Urinary bladder (tissue), 4 donors: ENCODE data around the gene TRIM37. TPM values are rescaled to one million over a fixed set of nuclear protein-coding genes. Genes with fewer than 3 reads are reported as not detected.
A peak's percentile ranks its signal among the peaks of the same experiment; 100 is the strongest.

Experiments
- DNase-seq: peaks from one replicate; pipeline ENCODE4 v3.0.0-alpha.2; 2015; ENCODE audit errors: extremely low spot score
- H3K27ac ChIP-seq: one replicate; pipeline ENCODE4 v1.5.1; 2013; ENCODE audit warnings: low read depth, mild to moderate bottlenecking, moderate library complexity
- H3K36me3 ChIP-seq: one replicate; pipeline ENCODE4 v1.6.1; 2013; ENCODE audit warnings: mild to moderate bottlenecking, moderate library complexity; ENCODE audit not compliant: insufficient read depth
- H3K4me1 ChIP-seq: one replicate; pipeline ENCODE4 v1.6.1; 2013; ENCODE audit warnings: mild to moderate bottlenecking, moderate library complexity; ENCODE audit not compliant: insufficient read depth
- H3K4me3 ChIP-seq: one replicate; pipeline ENCODE4 v1.5.1; 2013; ENCODE audit warnings: low read depth, low read length
- WGBS: extraction: QIAGEN DNeasy Blood & Tissue Kit; methylation state at CpG from one replicate; pipeline ENCODE4 v1.1.7; 2013; 5-methylcytosine and 5-hydroxymethylcytosine counted together
- polyA plus RNA-seq: library from polyadenylated mRNA; stranded (reverse); fragments of 200-250 nt; gene quantifications from one replicate; pipeline ENCODE4 v1.2.3, GENCODE V29; 2013
- total RNA-seq: library from RNA; depleted of rRNA; stranded (reverse); fragments of >200 nt; gene quantifications from one replicate; pipeline ENCODE4 v1.2.3, GENCODE V29; 2014
- donor health status: healthy with polysubstance abuse.
- donor health status: healthy.

Gene TRIM37
- total and polyA plus RNA-seq, 2 donors, result 16.5 to 42.2 TPM

DNA sequence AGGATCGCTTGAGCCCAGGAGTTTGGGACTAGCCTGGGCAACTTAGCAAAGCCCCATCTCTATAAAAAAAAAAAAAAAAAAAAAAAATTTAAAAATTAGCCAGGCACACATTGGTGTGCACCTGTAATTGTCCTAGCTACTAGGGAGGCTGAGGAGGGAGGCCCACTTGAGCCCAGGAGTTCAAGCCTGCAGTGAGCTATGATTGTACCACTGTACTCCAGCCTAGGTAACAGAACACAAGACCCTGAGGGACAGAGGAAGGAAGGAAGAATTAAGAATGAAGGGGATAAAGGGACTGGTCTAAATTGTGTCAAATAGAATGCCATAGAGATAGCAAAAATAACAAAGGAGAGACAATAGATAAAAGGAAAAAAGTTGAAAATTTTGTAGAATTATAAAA is 102.8 kb downstream of the TRIM37 start:
- DNase-seq, result no peak
- H3K4me3 ChIP-seq, result no peak overlapping the region
- 88% methylated on average over 1 of the region's 1 CpG for WGBS

DNA sequence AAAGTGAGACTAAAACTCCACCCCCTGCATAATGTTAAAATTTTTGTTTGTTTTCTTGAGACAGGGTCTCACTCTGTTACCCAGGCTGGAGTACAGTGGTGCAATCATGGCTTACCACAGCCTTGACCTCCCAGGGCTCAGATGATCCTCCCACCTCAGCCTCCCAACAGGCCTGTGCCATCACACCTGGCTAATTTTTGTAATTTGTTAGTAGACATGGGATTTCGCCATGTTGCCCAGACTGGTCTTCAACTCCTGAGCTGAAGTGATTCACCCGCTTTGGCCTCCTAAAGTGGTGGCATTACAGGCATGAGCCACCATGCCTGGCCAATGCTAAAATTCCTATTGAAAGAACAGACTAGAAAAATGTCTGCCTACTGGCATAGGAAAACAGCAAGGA is 103.8 kb downstream of the TRIM37 start:
- no peak overlapping the region for H3K4me3 ChIP-seq
- H3K27ac ChIP-seq, result no peak overlapping the region
- 97% methylated on average over 2 of the region's 2 CpGs for WGBS
- DNase-seq, result no peak
- H3K4me1 ChIP-seq, result no peaks in the 10 kb centered on the region
- H3K36me3 ChIP-seq, result no peaks in the 10 kb centered on the region

More for the DNA sequence above, 102.8 kb downstream of the TRIM37 start:
- no peaks in the 10 kb centered on the region for H3K36me3 ChIP-seq
- no peak overlapping the region for H3K27ac ChIP-seq
- no peaks in the 10 kb centered on the region for H3K4me1 ChIP-seq

DNA sequence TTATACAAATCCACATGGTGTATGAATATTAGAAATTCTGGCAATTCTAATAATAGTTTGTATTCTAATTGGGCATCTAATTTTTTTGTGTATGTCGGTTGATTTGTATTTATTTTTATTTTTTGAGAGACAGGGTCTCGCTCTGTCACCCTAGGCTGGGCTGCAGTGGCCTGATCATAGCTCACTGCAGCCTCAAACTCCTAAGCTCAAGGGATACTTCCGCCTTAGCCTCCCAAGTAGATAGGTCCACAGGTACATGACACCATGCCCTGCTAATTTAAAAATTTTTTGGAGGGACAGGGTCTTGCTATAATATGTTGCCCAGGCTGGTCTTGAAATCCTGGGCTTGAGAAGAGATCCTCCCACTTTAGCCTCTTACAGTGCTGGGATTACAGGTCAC is 104.6 kb downstream of the TRIM37 start:
- no peak overlapping the region for H3K4me3 ChIP-seq
- no peak for DNase-seq
- no peaks in the 10 kb centered on the region for H3K36me3 ChIP-seq
- H3K4me1 ChIP-seq, result no peaks in the 10 kb centered on the region
- 95% methylated on average over 3 of the region's 3 CpGs for whole genome bisulfite sequencing
- no peak overlapping the region for H3K27ac ChIP-seq

DNA sequence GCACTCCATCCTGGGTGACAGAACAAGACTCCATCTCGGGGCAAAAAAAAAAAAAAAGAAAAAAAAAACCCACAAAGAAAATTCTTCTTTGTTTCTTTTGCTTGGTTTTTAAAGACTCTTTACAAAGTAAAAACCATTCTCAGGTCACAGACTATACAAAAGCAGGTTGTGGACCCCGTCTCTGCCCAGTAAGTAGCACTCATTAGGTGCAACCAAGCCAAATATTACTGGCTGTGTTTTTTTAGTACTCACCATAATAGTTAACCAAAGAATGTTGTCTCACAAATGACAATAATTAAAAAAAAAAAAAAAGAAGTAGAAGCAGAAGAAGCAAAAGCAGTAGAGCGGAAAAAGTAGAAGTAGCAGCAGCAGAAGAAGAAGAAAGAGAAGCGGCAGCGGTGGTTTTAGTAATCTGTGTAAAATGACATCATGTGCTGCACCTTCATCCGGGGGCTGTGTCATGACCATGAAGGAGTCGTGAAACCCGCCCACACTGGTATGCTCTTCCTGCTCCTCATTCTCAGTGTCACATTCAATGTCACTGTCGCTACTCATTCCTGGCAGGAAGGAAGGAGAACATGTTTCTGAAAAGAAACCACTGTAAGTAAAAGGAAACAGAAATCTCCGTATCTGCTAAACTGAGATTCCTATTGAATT is 105.4 kb downstream of the TRIM37 start:
- H3K4me3 ChIP-seq, result no peak overlapping the region
- no peaks in the 10 kb centered on the region for H3K36me3 ChIP-seq
- no peaks in the 10 kb centered on the region for H3K4me1 ChIP-seq
- 56% methylated on average over 10 of the region's 10 CpGs for WGBS
- H3K27ac ChIP-seq, result no peak overlapping the region
- DNase-seq, result peak; percentile 36

DNA sequence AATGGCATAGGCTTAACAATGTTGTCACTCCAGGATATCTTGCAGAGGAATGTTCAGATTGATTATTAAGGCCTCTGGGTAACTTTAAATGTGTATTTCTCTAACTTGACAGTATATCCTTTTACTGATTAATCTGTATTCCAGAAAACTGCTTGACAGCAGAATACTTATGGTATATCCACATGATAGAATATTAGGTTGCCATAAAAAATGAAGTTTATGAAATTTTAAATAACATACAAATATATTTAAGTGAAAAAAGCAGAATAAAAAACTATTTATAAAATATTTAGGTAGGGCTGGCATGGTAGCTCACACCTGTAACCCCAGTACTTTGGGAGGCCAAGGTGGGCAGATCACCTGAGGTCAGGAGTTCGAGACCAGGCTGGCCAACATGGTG is 106.7 kb downstream of the TRIM37 start:
- no peaks in the 10 kb centered on the region for H3K36me3 ChIP-seq
- WGBS, result 95% methylated on average over 1 of the region's 1 CpG
- no peak for DNase-seq
- no peaks in the 10 kb centered on the region for H3K4me1 ChIP-seq
- H3K4me3 ChIP-seq, result no peak overlapping the region
- no peak overlapping the region for H3K27ac ChIP-seq

DNA sequence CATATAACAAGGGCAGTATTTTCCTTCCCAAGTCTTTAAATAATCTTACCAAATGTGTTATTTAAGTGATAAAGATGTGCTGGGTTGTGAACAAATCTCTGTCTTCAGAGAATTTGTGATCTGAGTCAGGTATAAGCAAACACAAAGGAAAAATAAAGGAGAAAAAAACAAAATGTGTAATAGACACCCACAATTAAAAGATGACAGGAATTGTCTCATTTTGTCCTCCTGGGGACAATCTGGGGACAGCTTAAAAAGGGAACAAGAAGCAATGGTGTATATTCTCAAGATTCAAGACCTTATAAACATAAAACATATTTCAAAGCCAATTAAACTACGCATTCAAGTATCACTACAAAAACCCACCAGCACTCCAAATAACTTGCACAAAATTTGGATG is 107.2 kb downstream of the TRIM37 start:
- 98% methylated on average over 1 of the region's 1 CpG for WGBS
- no peak overlapping the region for H3K27ac ChIP-seq
- no peak overlapping the region for H3K4me3 ChIP-seq
- no peaks in the 10 kb centered on the region for H3K36me3 ChIP-seq
- H3K4me1 ChIP-seq, result no peaks in the 10 kb centered on the region
- no peak for DNase-seq

DNA sequence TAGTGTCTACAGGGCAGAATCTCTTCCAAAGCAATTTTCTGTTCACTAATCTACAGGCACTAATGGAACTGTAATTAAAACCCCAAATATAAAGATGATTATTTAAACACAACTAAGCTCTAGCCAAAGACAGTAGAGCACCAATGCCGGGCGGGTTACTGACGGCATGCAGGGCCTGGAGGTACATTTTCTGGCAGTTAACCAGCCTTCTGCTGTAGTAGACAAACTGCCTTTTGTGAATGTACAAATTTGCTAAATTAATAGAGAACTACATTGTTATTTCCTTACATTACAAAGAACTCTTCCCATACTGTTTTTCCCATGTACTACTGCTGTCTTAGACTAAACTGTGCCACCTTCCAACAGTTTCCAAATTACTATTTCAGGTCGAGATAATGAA is 107.8 kb downstream of the TRIM37 start:
- no peak for DNase-seq
- WGBS, result 90% methylated on average over 4 of the region's 4 CpGs
- H3K4me3 ChIP-seq, result no peak overlapping the region
- no peaks in the 10 kb centered on the region for H3K4me1 ChIP-seq
- no peaks in the 10 kb centered on the region for H3K36me3 ChIP-seq
- H3K27ac ChIP-seq, result no peak overlapping the region

DNA sequence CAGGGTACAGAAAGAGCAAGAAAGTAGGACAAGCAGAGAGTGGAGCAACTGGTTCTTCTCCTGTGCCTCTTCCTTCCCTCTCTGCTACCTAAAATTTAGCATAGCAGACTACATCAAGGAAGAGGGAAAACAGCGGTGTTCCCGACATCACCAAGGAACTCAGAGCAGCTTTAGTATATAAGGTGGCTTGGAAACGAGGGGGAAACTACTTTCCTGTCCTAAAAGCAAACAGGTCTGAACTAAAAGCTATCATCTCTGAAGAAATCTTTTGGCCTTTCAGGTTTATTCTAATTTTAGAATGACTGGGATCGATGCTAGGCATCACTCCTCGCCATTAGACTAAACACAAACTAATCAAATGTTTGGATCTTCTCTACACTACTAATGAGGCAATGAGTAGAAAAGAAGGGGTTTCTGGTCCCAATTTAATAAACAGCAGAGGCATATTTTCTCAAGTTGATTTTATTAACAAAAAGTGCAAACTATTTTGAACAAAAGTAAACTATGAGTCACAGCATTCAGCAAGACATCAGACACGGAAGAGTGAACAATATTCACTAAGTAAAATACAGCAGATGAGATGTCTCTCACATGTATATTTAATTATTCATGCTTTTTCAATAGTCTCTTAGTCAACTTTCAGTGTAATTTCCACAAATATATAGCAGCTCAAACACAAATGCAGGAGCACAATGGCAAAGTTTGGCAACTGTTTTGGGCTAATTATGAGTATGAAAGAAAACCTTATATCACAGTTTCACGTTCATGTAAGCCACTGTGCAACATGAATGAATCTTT is 108.7 kb downstream of the TRIM37 start:
- no peaks in the 10 kb centered on the region for H3K36me3 ChIP-seq
- peak overlapping the region; percentile 16 for H3K27ac ChIP-seq
- no peak overlapping the region for H3K4me3 ChIP-seq
- H3K4me1 ChIP-seq, result no peaks in the 10 kb centered on the region
- no peak for DNase-seq
- 78% methylated on average over 7 of the region's 7 CpGs for WGBS

DNA sequence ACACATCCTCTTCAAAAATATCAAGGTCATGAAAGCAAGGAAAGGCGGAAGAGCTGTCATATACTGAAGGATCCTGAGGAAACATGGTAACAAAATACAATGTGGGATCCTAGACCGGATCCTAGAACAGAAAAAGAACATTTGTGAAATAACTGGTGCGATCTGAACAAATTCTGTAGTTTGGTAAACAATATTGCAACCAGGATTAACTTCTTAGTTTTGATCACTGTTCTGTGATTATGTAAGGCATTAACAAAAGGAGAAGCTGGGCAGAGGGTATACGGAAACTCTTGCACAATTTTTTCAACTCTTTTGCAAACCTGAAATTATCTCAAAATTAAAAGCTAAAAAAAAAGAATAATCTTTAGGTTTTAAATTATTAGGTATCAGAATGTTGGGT is 109.7 kb downstream of the TRIM37 start:
- 77% methylated on average over 4 of the region's 4 CpGs for WGBS
- no peak overlapping the region for H3K4me3 ChIP-seq
- H3K27ac ChIP-seq, result no peak overlapping the region
- DNase-seq, result no peak
- H3K36me3 ChIP-seq, result no peaks in the 10 kb centered on the region
- no peaks in the 10 kb centered on the region for H3K4me1 ChIP-seq

DNA sequence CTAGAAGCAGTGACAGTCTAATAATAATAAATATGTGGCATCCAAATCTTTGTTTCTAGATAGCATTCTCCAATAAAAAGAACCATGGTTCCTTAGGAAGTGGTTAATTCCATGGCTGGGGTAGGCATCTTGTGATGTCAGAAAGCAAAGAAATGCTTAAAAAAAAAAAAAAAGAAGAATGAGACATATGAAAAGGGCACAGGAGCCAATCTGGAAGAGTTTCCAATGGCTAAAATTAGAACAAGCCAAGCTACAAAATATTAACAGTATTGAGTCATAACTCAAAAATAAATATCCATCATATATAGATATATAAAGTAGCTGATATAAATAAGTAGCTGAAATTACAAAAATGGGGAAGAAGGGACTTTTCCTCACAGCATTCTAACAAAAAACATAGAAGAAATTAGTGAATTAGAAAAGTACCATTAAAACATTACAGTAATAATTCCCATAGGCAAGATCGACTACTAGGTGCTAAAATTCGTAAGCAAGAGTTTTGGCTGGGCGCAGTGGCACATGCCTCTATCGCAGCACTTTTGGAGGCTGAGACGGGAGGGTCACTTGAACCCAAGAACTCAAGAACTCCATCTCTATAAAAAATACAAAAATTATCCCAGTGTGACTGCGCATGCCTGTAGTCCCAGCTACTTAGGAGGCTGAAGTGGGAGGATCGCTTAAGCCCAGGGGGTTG is 111.3 kb downstream of the TRIM37 start:
- no peak for DNase-seq
- H3K4me1 ChIP-seq, result no peaks in the 10 kb centered on the region
- H3K36me3 ChIP-seq, result no peaks in the 10 kb centered on the region
- WGBS, result 90% methylated on average over 7 of the region's 7 CpGs
- H3K4me3 ChIP-seq, result no peak overlapping the region
- no peak overlapping the region for H3K27ac ChIP-seq

DNA sequence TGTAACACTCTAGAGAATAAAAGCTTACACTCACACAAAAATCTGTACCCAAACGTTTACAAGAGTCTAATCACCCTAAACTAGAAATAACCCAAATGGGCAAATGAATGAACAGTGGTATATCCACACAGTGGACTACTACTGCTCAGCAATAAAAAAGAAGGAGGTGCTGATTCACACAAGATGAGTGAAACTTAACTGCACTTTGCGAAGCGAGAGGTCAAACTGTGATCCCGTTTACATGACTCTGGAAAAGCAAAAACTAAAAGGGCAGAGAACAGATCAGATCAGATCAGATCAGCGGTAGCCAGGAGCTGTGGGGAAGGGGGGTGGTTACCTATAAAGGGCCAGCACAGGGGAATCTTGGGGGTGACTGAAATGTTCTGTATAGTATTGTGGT is 113.4 kb downstream of the TRIM37 start:
- H3K4me1 ChIP-seq, result no peaks in the 10 kb centered on the region
- no peaks in the 10 kb centered on the region for H3K36me3 ChIP-seq
- DNase-seq, result no peak
- WGBS, result 69% methylated on average over 5 of the region's 5 CpGs
- no peak overlapping the region for H3K27ac ChIP-seq
- H3K4me3 ChIP-seq, result no peak overlapping the region

DNA sequence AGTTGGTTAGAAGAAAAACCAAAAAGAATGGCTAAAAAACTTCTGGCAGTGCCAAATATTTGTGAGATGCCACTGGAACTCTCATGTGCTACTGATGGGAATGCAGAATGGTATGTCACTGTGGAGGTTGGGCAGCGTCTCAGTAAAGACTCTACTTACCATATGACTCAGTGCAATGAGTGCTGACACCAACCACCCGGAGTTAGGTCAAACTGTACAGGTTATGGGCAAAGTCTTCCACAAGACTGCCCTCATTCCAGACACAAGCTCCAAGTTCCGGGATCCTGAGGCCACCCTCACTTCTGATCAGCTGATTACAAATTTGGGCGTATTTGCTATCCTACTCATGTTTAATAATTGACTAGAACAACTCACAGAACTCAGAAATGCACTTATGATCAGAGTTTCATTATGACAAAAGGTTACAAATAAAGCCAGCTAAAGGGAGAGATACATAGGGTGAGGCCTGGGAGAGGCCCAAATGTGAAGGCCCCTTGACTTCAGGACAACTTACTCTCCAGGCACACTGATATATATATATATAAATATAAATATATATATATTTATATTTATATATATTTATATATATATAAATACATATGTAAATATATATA is 114.9 kb downstream of the TRIM37 start:
- Histone ChIP-seq H3K4me1 (no peaks in the 10 kb centered on the region), H3K27ac (no peak overlapping the region), H3K4me3 (no peak overlapping the region), H3K36me3 (no peaks in the 10 kb centered on the region)
- no peak for DNase-seq
- 89% methylated on average over 4 of the region's 4 CpGs for WGBS

DNA sequence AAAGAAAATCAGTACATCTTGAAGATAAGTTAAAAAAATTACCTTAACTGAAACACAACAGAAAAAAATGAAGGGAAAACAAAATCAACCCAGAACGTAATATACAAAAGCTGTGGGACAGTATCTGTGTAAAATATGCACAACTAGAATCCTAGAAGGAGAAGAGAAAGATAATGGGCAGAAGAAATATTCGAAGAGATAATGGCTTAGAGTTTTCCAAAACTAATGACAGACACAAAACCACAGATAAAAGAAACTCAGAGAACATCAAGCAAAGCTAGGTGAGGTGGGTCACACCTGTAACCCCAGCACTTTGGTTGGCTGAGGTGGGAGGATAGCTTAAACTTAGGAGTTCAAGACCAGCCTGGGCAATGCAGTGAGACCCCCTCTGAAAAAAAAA is 117.1 kb downstream of the TRIM37 start:
- DNase-seq, result no peak
- 72% methylated on average over 2 of the region's 2 CpGs for WGBS

More for the DNA sequence above, 117.1 kb downstream of the TRIM37 start:
- Histone ChIP-seq H3K36me3 (no peaks in the 10 kb centered on the region), H3K4me1 (no peaks in the 10 kb centered on the region), H3K4me3 (no peak overlapping the region), H3K27ac (no peak overlapping the region)
